ENCODE measurements around the gene SYNGR4.
"Not testable (repeated sequence)": the region's sequence is repeated elsewhere in the genome, so short reads cannot be mapped to it uniquely, and the experiment has no call there.

SYNGR4 gene

GRCh38 chr19:48371771-48372170 lies 7.6 kb downstream of the SYNGR4 start:
- DNase-seq, result not testable (repeated sequence)

- no peak for DNase-seq
These were observed 8.7 kb downstream of the SYNGR4 start for GRCh38 chr19:48372904-48373303.

- no peak for DNase-seq
These were observed 9.4 kb downstream of the SYNGR4 start for GRCh38 chr19:48373567-48373966.

- DNase-seq, result no peak
These were observed 14.0 kb downstream of the SYNGR4 start for GRCh38 chr19:48378194-48378570.

GRCh38 chr19:48379058-48379457 lies 14.9 kb downstream of the SYNGR4 start:
- DNase-seq, result no peak

GRCh38 chr19:48381178-48381950 lies 17.2 kb downstream of the SYNGR4 start:
- DNase-seq, result no peak

- no peak for DNase-seq
These were observed 18.1 kb downstream of the SYNGR4 start for GRCh38 chr19:48382286-48382685.

- DNase-seq, result no peak
These were observed 21.4 kb downstream of the SYNGR4 start for GRCh38 chr19:48385461-48386087.

- no peak for DNase-seq
These were observed 22.8 kb downstream of the SYNGR4 start for GRCh38 chr19:48386981-48387380.

GRCh38 chr19:48390188-48391099 lies 26.3 kb downstream of the SYNGR4 start:
- peak in 4 of 5 donors; percentile 43 to 67 (median 52) for DNase-seq

- peak; percentile 50 to 72 (median 62) for DNase-seq
These were observed 27.2 kb downstream of the SYNGR4 start, which contains the start of gene KDELR1 for GRCh38 chr19:48391100-48392005. KDELR1 (minus strand) TSS chr19:48391551; CDS start chr19:48391358, 193 bp downstream.

GRCh38 chr19:48392006-48392344 lies 27.8 kb downstream of the SYNGR4 start:
- not testable (repeated sequence) for DNase-seq

GRCh38 chr19:48392860-48393558 lies 28.8 kb downstream of the SYNGR4 start:
- DNase-seq, result no peak

GRCh38 chr19:48393559-48394330 lies 29.6 kb downstream of the SYNGR4 start, which contains the start of gene GRIN2D:
GRIN2D (plus strand) TSS chr19:48393668; CDS start chr19:48398393, 4,725 bp downstream.
- peak in 1 of 5 donors; percentile 27 for DNase-seq

GRCh38 chr19:48394331-48395169 lies 30.4 kb downstream of the SYNGR4 start:
- DNase-seq, result no peak

- no peak for DNase-seq
These were observed 30.9 kb downstream of the SYNGR4 start for GRCh38 chr19:48395170-48395455.

GRCh38 chr19:48395499-48395898 lies 31.3 kb downstream of the SYNGR4 start:
- no peak for DNase-seq

GRCh38 chr19:48396016-48396823 lies 32.1 kb downstream of the SYNGR4 start:
- DNase-seq, result no peak

- no peak for DNase-seq
These were observed 32.6 kb downstream of the SYNGR4 start for GRCh38 chr19:48396824-48397176.
